Kidney epithelial cell (primary cell): Measurements from ENCODE around the gene PACS2. TPM values are rescaled to one million over a fixed set of nuclear protein-coding genes. Genes with fewer than 3 reads are reported as not detected.

Source experiments
- DNase-seq: peaks from one replicate; pipeline ENCODE4 v3.0.0-alpha.2; 2010; ENCODE audit warnings: low read depth
- H3K27me3 ChIP-seq: 2 replicates; pipeline ENCODE4 v1.6.0; 2011; ENCODE audit warnings: low read length; ENCODE audit not compliant: control insufficient read depth, insufficient read depth
- H3K36me3 ChIP-seq: 2 replicates; pipeline ENCODE4 v1.5.1; 2011; ENCODE audit warnings: low read length; ENCODE audit not compliant: control insufficient read depth, insufficient read depth
- H3K4me3 ChIP-seq: 2 replicates; pipeline ENCODE4 v1.5.1; 2011; ENCODE audit warnings: low read depth, mild to moderate bottlenecking, control low read depth, low read length
- CTCF ChIP-seq: IDR thresholded peaks from 2 replicates; pipeline ENCODE4 v1.5.1; 2011; ENCODE audit warnings: mild to moderate bottlenecking, moderate library complexity, low read length, control low read depth, inconsistent platforms; ENCODE audit not compliant: insufficient read depth, poor library complexity, severe bottlenecking
- total RNA-seq: library from RNA; depleted of rRNA; stranded (reverse); fragments of >200 nt; gene quantifications from 2 replicates; pipeline ENCODE4 v1.2.3, GENCODE V29; 2015

PACS2 gene
- total RNA-seq, 1 donor from 2014 or later: 105 TPM

- DNase-seq: no peak
- Histone ChIP-seq H3K36me3 (no peaks in the 10 kb centered on the region), H3K27me3 (no peaks in the 10 kb centered on the region), H3K4me3 (no peak overlapping the region)
- TF ChIP-seq CTCF: no peak
These were observed 35.4 kb downstream of the PACS2 start for GRCh38 chr14:105349992-105350391.

GRCh38 chr14:105350450-105351244 lies 36.1 kb downstream of the PACS2 start:
- no peaks in the 10 kb centered on the region for H3K27me3 ChIP-seq
- TF ChIP-seq CTCF: no peak
- no peak overlapping the region for H3K4me3 ChIP-seq
- H3K36me3 ChIP-seq: no peaks in the 10 kb centered on the region
- no peak for DNase-seq

GRCh38 chr14:105351410-105351809 lies 36.9 kb downstream of the PACS2 start:
- no peak for DNase-seq
- Histone ChIP-seq H3K27me3 (no peaks in the 10 kb centered on the region), H3K36me3 (no peaks in the 10 kb centered on the region), H3K4me3 (no peak overlapping the region)
- no peak for TF ChIP-seq CTCF

- Histone ChIP-seq H3K4me3 (no peak overlapping the region), H3K36me3 (no peaks in the 10 kb centered on the region), H3K27me3 (no peaks in the 10 kb centered on the region)
- peak; percentile 82 for TF ChIP-seq CTCF
- DNase-seq: peak; percentile 73
These were observed 37.6 kb downstream of the PACS2 start for GRCh38 chr14:105351920-105352851.

- DNase-seq: no peak
- no peaks in the 10 kb centered on the region for H3K27me3 ChIP-seq
- no peak for TF ChIP-seq CTCF
- no peak overlapping the region for H3K4me3 ChIP-seq
- H3K36me3 ChIP-seq: no peaks in the 10 kb centered on the region
These were observed 38.6 kb downstream of the PACS2 start for GRCh38 chr14:105353136-105353535.
